Coronary artery (tissue), 2 donors: ENCODE data around the gene OCEL1.
A peak's percentile ranks its signal among the peaks of the same experiment; 100 is the strongest.
"Not testable (repeated sequence)": the region's sequence is repeated elsewhere in the genome, so short reads cannot be mapped to it uniquely, and the experiment has no call there.

Experiments used
- DNase-seq: peaks from one replicate; pipeline ENCODE4 v3.0.0-alpha.2; 2017; ENCODE audit warnings: low spot score
- H3K27ac ChIP-seq, 2 donors: fragments of 200-600 bp; sonication (generic); one replicate each; pipeline ENCODE4 v1.5.1; 2016 to 2019
- H3K4me3 ChIP-seq: fragments of 200-600 bp; sonication (generic); 2 replicates; pipeline ENCODE4 v1.5.1; 2016; ENCODE audit warnings: mild to moderate bottlenecking, moderate library complexity
- TF ChIP-seq, protein P1 (sequence below): fragments of 200-600 bp; sonication (generic); IDR thresholded peaks from one replicate; pipeline ENCODE4 v1.5.1; 2019; ENCODE audit warnings: antibody characterized with exemption

OCEL1 gene

DNA sequence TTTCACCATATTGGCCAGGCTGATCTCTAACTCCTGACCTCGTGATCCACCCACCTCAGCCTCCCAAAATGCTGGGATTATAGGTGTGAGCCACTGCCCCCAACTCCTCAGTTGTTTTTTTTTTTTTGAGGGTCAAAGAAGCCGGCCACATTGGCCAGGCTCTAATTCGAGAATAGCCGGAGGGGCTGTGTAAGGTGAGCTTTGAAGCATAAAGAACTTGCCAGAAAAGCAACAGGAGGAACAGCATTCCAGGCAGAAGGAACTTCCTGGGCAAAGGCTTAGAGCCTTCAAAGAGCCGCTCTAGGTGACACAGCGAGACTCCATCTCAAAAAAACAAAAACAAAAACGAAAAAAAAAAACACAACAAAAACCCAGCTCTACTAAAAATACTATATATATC, 40.0 kb downstream of the OCEL1 start:
- no peak for DNase-seq
- Histone ChIP-seq H3K4me3 (no peak overlapping the region), H3K27ac (no peak overlapping the region)
- TF ChIP-seq, protein P1, sequence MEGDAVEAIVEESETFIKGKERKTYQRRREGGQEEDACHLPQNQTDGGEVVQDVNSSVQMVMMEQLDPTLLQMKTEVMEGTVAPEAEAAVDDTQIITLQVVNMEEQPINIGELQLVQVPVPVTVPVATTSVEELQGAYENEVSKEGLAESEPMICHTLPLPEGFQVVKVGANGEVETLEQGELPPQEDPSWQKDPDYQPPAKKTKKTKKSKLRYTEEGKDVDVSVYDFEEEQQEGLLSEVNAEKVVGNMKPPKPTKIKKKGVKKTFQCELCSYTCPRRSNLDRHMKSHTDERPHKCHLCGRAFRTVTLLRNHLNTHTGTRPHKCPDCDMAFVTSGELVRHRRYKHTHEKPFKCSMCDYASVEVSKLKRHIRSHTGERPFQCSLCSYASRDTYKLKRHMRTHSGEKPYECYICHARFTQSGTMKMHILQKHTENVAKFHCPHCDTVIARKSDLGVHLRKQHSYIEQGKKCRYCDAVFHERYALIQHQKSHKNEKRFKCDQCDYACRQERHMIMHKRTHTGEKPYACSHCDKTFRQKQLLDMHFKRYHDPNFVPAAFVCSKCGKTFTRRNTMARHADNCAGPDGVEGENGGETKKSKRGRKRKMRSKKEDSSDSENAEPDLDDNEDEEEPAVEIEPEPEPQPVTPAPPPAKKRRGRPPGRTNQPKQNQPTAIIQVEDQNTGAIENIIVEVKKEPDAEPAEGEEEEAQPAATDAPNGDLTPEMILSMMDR = no peak

GRCh38 chr19:17266589-17266974, 40.6 kb downstream of the OCEL1 start:
- DNase-seq = no peak
- Histone ChIP-seq H3K4me3 (no peak overlapping the region), H3K27ac (peak overlapping the region in 1 of 2 donors; percentile 25)
- TF ChIP-seq, protein P1 = no peak

DNA sequence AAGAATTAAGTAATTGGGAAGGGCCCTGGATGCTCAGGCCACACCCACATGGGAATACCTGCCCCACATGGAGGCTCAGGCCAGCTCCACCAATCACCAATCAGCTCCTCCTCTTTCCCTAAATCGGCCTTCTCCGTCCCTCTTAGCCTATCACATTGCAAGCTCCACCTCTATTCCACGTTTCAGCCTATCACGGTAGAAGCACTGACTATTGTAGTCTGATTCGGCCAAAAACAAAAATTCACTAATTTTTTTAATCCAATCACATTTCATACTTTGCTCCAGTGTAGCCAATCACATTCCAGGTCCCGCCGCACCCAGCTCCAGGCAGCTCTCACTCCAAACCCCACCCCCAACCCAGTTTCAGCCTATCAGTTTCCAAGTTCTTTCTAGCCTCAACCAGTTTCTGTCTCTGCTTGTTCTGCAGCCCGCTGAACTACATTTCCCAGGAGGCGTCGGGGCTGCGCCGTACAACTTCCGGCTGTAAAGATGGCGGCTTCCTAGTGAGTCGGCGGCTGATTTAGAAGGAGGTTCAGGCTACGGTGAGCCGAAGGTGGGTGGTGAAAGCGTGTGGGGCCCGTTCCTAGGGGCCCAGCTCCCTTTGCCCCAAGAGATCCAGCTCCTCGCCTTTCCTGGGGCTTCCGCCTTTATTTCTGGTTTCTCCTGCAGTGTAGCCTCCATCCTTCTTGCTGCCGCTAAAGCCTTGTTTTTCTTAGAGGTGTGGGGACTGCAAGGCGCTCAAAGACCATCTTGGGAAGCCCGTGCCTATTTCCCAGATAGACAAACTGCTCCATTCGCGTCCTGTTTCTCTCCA, 41.2 kb downstream of the OCEL1 start, which contains the start of gene BABAM1:
Gene BABAM1 (plus strand): TSS at position 469 of the 814 bp plus-strand sequence. CDS start 1,364 bp downstream, outside the sequence.
- Histone ChIP-seq H3K4me3 (peak within 1 kb of the TSS; percentile 76), H3K27ac (peak within 1 kb of the TSS; percentile 50 to 73)
- DNase-seq = peak; percentile 99
- TF ChIP-seq, protein P1 = no peak

DNA sequence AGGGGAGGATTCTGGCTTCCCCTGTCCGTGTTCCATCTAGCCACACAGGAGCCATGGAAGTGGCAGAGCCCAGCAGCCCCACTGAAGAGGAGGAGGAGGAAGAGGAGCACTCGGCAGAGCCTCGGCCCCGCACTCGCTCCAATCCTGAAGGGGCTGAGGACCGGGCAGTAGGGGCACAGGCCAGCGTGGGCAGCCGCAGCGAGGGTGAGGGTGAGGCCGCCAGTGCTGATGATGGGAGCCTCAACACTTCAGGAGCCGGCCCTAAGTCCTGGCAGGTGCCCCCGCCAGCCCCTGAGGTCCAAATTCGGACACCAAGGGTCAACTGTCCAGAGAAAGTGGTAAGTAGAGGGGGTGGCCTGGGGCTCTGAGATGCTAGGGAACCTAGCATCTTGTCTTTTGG, 42.7 kb downstream of the OCEL1 start:
- TF ChIP-seq, protein P1 = no peak
- Histone ChIP-seq H3K27ac (no peak overlapping the region), H3K4me3 (no peak overlapping the region)
- DNase-seq = no peak

GRCh38 chr19:17274892-17275291, 48.9 kb downstream of the OCEL1 start:
- H3K27ac ChIP-seq, DNase-seq, H3K4me3 ChIP-seq: not testable (repeated sequence)

DNA sequence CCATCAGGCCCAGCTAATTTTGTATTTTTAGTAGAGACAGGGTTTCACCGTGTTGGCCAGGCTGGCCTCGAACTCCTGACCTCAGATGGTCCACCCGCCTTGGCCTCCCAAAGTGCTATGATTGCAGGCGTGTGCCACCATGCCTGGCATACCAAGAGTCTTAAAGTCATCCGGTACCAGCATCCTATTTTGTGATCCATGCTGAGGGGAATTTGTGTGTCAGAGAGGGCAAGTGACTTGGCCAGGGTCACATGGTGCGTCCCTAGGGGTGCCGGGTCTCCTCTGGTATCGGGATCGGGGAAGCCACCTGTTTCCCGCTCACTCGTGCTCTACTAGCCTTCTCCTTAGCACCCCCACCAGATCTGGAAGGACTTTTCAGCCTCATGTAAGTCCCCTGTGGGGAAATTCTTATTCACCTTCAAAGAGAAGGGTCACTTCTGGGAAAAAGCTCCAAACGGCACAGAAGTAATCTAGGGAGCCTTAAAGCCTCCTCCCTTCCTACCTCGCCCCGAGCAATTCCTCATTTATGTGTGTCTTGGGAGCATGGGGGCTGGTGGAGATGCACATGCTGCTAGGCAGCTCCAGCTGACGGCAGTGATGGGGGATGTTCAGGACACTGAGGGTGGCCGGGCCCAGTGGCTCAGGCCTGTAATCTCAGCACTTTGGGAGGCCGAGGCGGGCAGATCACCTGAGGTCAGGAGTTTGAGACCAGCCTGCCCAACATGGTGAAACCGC, 49.6 kb downstream of the OCEL1 start:
- Histone ChIP-seq H3K4me3 (no peak overlapping the region), H3K27ac (no peak overlapping the region)
- TF ChIP-seq, protein P1 = no peak
- no peak for DNase-seq
